Activated CD8-positive, alpha-beta memory T cell treated with anti-CD3 and anti-CD28 coated beads for 4 hours (primary cell): ENCODE measurements around the gene PAQR8.
"Not testable (repeated sequence)": the region's sequence is repeated elsewhere in the genome, so short reads cannot be mapped to it uniquely, and the experiment has no call there.

ENCODE experiments used
- DNase-seq, 2 donors: peaks; one replicate each; pipeline ENCODE4 v3.0.0-alpha.2; 2020; ENCODE audit warnings: low read depth in 2 of 2

The PAQR8 gene

DNA sequence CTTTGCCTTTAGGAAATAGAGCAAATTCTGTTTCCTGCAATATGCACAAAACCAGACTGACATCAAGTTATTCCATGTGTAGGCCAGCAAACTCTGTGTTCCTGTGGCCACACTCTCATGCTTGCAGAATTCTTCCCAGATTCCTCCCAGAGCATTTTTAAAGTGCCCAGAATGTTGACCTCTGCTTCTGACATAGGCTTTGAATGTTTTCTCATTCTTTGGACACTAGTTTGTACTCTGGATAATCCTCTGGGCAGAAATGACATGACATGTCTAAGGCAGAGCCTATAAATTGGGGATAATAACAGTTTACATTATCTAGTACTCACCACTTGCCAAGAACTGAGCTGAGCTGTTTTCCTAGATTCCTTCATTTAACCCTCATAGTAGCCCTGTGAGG is 49.0 kb downstream of the PAQR8 start:
- no peak for DNase-seq

DNA sequence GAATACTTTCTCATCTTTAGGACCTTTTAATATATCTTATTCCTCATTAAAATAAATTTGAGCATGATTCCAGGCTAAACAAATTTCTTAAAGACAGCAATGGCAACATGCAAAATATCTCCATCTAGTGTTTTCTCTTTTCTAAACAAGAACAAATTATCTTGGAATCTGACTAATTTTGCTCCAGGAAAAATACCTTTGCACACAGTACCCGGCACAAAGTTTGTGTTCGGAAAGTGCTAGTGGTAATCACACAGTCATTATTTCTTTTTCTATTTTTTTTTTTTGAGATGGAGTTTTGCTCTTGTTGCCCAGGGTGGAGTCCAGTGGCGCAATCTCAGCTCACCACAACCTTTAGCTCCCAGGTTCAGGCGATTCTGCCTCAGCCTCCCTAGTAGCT is 50.0 kb downstream of the PAQR8 start:
- DNase-seq, result no peak

DNA sequence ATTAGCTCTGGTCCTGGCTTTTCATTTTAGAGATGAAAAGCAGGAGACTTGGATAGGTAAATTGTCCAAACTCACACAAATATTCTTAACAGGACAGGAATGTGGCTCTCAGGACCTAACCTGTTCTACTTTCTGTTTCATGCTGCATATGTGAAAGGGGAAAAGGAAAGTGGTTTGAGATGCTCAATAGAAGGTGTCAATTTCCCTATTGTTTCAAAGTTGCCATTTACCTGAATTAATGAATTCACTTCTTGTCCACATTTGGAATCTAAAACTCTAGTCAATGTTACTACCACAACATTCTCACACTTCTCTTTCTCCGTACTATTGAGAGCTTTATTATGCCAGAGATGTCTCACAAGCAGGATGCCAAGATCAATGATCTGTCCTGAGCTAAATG is 53.4 kb downstream of the PAQR8 start:
- DNase-seq, result no peak

DNA sequence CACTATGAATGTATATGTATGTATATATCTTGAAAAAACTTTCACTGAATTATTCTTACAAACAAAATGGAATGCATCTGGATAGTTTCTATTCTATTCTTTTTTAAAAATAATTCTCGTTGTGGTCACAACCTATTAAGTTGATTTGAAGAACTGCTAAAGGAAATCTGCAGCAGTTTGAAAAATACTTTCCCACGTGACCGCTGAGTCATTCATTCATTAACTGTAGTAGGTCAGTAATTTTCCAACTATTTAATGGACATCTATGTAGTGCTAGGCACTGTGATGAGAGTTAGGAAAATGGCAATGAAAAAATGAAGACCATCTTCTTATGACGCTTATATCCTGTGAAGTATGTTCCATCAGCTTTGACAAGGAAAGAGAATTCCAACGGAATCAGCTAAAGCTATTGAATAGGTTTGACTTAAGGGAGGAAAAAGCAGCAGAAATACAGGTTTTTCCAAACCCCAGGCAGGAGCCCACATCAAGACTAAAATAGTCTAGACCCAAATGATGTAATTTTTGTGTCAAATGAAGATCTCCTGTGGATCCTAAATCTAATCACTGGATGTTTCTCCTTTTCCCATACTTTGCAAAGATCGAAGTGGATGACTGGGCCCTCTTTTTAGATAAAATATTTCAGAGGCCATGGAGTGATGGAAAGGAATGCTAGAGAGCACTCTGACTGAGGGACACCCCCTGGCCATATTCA is 54.1 kb downstream of the PAQR8 start:
- no peak for DNase-seq

DNA sequence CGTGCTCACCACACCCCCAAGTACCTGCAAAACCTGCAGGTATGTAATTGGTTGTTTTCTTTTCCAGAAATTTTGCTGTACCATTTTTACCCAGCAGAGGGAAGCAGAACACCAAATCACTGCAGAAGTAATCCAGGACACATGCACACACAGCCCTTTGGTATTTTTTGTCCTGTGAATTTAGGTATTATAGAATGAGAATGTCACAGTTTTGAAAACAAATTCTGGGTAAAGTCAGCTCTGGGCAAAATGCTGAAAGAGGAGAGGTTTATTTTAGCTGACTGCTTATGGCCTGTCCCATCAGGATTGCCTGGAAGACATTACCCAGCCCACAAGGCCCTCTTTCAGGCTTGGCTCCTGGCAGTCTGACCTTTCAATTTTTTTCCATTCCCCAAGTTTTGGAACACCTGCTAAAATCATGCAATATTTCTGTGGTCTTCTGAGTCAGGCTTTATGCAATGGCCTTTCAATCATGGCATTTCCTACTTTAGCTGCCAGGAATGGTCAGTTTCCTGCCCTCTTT is 54.7 kb downstream of the PAQR8 start:
- no peak for DNase-seq

DNA sequence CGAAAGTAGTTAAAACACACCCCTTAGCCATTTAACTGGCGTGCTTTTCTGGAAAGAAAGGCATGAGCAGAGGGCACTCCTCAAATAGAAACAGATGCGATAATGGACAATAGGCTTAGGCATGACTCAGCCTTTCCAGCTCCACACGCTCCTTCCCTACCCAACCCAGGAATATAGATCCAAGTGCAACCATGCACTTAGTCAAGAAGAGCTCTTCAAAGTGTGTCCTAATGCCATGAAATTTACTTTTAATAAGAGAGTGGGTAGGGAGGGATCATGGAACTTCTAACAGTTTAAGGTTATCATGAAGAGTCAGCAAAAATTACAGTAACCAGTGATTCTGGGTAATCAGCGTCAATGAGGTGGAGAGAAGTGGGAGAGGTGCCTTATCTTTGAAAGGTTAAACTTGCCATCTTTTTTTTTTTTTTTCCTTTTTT is 55.7 kb downstream of the PAQR8 start:
- no peak for DNase-seq

DNA sequence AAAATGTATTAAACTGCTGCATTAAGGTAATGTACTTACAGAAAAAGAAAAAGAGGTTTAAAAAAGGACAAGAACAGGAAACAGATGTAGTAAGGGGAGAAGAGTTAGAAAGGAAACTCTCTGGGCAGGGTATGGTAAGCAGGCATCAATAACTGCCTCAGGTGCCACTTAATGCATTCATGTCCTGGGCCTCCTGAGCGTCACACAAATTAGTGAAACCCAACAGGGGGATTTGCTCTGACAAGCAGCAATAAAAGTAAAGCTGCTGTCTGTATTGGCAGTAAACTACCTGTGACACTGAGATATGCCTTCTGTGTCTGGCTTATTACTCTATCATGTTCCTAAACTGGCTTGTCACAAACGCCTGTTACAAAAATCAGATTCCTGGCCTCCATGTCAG is 56.7 kb downstream of the PAQR8 start:
- DNase-seq, result no peak

DNA sequence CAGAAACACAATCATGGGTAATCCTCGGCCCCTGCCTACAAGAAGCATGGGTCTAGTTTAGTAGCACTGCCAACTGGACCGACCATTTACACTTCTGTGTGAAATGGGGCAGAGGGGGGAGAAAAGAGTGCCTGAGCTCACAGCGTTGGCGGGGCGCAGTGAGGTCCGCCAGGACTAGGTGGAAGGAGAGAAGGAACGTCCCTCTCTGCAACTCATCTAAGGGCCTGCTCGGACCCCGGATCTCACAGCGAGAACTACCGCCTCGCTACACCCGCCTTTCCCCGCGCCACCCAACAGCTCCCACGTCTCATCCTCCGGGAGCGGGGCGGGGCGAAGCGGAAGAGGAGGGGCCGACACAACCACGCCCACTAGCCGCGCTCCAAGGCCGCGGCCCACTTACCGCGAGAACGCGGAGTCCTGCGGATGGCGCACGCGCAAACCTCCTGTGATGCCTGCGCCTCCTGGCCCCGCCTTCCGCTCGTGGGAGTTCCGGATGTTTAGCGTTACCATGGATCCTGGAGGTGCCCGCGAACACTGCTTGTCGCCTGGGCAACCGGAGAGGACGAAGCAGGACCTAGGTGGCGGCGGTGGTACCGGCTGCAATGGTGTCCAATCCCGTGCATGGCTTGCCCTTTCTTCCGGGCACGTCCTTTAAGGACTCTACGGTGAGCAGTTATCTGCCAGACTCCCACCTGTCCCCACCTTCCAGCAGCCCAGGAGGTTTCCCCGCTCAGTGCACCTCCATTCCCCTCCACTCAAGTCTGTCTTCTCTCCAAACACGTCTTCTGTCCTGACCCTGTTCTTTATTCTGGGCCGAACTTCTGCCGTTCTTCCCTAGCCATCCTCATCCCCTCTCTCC is 58.1 kb downstream of the PAQR8 start, which contains the start of gene EFHC1:
Gene EFHC1 (plus strand): TSS at position 534 of the 859 bp plus-strand sequence. CDS start 69 bp downstream, at position 603.
- DNase-seq, result peak; percentile 95 to 96

DNA sequence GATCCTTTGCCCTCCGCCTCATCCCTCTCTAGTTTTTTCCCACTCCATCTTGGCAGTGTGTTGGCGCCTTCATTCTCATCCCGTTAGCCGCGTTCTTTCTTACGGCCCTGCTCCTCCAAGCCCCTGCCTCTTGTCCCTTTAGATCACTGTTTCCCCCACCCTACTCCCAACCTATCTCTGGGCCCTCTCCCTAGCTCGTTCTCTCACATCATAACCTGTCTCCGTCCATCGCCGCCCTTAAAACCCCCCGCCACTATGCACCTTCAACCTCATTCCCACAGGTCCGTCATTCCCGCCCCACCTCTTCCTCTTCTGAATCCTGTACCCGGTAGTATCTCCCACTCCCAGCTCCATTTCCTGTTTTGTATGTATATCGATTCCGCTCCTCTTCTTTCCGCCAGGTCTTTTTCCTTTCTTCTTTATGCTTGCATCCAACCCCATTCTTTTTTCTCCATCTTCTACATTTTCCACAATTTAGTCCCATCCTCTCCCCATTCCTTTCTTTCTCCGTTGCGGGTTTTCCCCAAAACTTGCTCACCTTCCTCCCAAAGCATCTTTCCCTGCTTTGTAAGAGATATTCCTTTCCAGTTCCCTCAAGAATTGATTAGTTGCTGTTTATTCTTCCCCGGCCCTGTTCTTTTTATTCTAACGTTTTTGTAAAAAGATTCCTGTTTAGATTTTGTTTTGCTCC is 58.9 kb downstream of the PAQR8 start:
- no peak for DNase-seq

DNA sequence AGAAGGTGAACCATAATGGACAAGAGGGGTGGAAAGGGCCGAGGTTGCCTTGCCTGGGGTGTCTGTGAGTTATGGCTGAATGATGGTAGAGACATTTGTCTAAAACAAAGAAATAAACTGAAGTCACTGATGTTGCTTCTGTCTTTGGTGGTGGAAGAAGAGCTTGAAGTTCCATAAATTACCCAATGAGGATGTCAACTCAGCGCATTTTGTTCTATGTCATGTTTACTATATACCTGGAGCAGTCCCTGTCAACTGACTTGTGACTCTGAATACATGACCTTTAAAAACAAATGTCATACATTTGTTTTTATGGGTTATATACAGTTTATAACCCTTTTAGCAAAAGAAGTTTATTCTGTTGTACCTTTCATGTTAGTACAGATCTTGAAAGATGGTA is 60.2 kb downstream of the PAQR8 start:
- DNase-seq, result no peak

DNA sequence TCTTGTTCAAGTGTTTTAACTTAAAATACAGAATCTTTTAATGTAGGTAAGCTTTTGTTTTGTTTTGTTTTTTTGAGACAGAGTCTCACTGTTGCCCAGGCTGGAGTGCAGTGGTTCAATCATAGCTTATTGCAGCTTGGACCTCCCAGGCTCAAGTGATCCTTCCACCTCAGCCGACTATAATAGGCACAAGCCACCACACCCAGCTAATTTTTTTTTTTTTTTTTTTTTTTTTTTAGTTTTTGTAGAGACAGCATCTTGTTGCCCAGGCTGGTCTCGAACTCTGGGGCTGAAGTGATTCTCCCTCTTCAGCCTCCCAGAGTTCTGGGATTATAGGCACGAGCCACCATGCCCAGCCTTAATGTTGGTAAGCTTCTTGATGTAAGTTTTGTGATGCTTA is 61.5 kb downstream of the PAQR8 start:
- no peak for DNase-seq

DNA sequence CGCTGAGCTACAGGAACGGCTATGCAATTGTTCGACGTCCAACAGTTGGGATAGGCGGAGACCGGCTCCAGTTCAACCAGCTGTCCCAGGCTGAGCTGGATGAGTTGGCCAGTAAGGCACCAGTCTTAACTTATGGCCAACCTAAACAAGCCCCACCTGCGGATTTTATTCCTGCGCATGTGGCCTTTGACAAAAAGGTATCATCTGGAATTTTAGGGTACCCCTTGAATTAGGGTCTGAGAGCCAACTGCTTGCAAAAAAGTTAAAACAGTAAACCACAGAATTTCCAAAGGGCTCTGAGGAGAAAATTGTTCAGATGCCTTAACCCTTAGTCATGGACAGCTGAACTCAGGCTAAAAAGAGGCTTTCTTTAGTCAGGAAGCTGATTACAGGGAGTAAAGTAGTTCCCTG is 62.0 kb downstream of the PAQR8 start:
- no peak for DNase-seq

DNA sequence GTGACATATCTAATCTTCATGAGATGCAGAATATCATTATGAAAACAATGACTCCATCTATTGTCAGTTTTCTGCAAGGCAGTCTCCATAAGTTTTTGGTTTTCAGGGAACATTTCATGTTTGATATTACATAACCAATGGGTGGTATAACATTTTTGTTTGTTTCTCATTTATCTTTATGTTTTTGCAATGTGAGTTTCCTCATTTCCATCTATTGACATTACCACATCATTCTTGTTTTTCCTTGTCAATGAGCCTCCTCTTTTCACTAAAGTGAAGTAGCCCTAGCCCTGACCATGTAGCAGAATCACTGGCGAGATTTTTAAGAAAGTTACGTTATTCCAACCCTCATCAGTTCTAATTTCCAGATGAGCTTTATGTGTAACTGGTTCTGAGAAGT is 62.6 kb downstream of the PAQR8 start:
- no peak for DNase-seq

DNA sequence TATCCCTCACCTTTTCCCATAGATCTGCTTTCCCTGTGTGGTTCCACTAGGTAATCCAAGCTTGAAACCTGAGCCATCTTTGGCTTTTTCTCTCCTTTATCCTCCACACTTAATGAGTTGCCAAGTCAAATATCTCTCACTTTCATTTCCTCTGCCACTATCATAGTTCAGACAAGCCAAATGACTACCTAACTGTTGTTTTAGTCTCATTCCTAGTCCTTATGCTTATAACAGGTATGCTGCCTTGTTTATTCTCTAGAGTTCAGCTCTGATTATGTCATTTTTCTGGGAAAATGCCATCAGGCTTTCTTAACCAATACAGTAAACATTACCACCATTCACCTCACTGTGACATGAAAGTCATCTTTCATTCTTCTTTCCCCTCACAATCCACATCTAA is 64.7 kb downstream of the PAQR8 start:
- no peak for DNase-seq

DNA sequence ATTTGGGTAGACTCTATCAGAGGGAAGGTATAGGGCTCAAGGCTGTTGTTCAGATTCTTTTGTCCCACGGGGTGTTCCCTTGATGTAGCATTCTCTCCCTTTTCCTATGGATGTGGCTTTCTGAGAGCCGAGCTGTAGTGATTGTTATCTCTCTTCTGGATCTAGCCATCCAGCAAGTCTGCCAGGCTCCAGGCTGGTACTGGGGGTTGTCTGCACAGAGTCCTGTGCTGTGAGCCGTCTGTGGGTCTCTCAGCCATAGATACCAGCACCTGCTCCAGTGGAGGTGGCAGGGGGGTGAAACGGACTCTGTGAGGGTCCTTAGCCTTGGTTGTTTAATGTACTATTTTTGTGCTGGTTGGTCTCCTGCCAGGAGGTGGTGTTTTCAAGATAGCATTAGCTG is 71.3 kb downstream of the PAQR8 start:
- DNase-seq, result not testable (repeated sequence)

DNA sequence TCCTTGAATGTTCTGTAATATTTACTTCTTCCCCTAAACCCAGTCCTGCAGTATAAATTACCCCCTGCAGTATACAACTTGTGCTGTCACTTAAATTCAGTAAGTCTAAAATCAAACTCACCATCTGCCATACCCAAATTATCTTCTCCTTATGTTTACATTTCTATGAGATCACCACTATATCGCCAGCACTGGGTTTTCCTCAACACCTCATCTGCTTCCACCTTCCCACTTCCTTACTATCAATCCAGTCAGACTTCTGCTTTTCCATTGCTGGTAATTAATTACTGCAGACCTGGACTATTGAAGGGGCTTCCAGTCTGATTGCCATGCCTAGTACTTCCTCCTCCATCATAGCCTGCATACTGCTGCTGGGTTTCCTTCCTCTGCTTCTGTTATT is 73.4 kb downstream of the PAQR8 start:
- DNase-seq, result no peak

DNA sequence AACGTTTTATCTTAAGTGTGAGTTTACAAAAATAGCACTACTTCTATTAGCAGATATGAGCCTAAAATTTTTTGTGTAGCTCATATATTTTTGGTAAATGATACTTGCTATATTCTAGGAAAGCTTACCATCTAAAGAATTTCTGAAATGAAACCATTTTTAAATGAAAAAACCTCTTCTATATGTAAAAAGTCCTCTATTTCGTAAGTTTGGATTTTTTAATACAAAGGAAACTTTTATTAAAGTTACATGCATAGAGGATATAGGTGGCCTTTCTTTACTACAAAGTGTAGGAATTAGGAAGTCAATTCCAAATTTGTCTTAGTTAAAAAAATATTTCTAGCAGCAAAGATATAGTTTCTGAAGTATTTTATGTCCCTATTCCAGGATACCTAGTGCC is 77.0 kb downstream of the PAQR8 start:
- no peak for DNase-seq

DNA sequence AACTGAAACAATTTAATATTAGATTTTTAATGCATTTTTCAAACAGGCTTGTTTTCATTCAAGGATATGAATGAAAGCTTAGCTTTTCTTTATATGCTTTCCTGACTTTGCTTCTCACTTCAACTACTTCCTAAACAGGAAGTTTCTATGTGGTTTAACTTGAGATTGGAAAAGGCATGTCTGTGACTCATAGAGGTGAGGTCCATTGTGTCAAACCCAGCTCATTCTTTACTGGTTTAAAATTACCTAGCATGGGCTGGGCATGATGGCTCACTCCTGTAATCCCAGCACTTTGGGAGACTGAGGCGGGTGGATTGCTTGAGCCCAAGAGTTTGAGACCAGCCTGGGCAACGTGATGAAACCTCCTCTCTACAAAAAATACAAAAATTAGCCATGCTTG is 92.6 kb downstream of the PAQR8 start:
- DNase-seq, result no peak

DNA sequence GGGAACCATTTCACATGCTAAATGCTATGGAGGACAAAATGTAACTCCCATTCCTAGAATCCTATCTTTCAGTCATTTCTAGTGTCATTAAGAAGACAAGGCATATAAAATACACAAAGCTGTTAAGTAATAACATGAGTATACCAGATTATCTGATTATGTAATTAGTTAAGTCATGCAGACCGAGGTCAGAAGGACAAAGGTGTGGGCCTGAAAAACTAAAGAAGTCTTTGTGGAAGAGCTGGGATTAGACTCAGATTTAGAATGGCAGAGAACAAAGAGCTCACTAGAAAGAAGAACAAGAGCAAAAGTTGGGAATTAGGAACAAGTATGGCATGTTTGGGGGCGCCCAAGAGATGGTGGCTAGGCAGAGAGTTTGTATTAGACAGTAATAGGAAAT is 95.1 kb downstream of the PAQR8 start:
- no peak for DNase-seq
